Right atrium auricular region (tissue), 2 donors: ENCODE measurements around the gene MAGI2. TPM values are rescaled to one million over a fixed set of nuclear protein-coding genes. Genes with fewer than 3 reads are reported as not detected.

ENCODE experiments used
- DNase-seq: peaks from one replicate; pipeline ENCODE4 v3.0.0-alpha.2; 2019; ENCODE audit warnings: low spot score
- H3K27ac ChIP-seq, 2 donors: fragments of 200-600 bp; sonication (generic); 1 replicate in 1 of 2; 2 replicates in 1 of 2; pipeline ENCODE4 v1.5.1; 2016 to 2019
- H3K27me3 ChIP-seq, 2 donors: fragments of 200-600 bp; sonication (generic); one replicate each; pipeline versions ENCODE4 v1.5.1 to v1.6.0; 2017 to 2019
- H3K36me3 ChIP-seq: fragments of 200-600 bp; sonication (generic); one replicate; pipeline ENCODE4 v1.5.1; 2016
- H3K4me1 ChIP-seq, 2 donors: fragments of 200-600 bp; sonication (generic); one replicate each; pipeline versions ENCODE4 v1.5.1 to v1.6.0; 2017 to 2019
- H3K4me3 ChIP-seq, 2 donors: fragments of 200-600 bp; sonication (generic); 1 replicate in 1 of 2; 2 replicates in 1 of 2; pipeline ENCODE4 v1.5.1; 2017 to 2019; ENCODE audit warnings: mild to moderate bottlenecking in 1 of 2, moderate library complexity in 1 of 2
- H3K9me3 ChIP-seq, 2 donors: fragments of 200-600 bp; sonication (generic); one replicate each; pipeline ENCODE4 v1.5.1; 2019
- total RNA-seq, 2 donors: library from RNA; depleted of rRNA; stranded (reverse); fragments of >200 nt; gene quantifications; one replicate each; pipeline ENCODE4 v1.1.0, GENCODE V29; 2016
- TF ChIP-seq, protein P1 (sequence below), 2 donors: fragments of 200-600 bp; sonication (generic); IDR thresholded peaks; one replicate each; pipeline ENCODE4 v1.5.1; 2019; ENCODE audit warnings: antibody characterized with exemption in 2 of 2

The MAGI2 gene
- total RNA-seq, 2 donors from 2014 or later: 5.9 to 6.0 TPM

GRCh38 chr7:79455173-79455790, 1.8 kb upstream of the MAGI2 start:
- DNase-seq: no peak
- H3K4me1 ChIP-seq: peaks cover 0 to 36% of the 10 kb centered on the region in 2 donors
- no peaks in the 10 kb centered on the region for H3K27me3 ChIP-seq
- TF ChIP-seq, protein P1, sequence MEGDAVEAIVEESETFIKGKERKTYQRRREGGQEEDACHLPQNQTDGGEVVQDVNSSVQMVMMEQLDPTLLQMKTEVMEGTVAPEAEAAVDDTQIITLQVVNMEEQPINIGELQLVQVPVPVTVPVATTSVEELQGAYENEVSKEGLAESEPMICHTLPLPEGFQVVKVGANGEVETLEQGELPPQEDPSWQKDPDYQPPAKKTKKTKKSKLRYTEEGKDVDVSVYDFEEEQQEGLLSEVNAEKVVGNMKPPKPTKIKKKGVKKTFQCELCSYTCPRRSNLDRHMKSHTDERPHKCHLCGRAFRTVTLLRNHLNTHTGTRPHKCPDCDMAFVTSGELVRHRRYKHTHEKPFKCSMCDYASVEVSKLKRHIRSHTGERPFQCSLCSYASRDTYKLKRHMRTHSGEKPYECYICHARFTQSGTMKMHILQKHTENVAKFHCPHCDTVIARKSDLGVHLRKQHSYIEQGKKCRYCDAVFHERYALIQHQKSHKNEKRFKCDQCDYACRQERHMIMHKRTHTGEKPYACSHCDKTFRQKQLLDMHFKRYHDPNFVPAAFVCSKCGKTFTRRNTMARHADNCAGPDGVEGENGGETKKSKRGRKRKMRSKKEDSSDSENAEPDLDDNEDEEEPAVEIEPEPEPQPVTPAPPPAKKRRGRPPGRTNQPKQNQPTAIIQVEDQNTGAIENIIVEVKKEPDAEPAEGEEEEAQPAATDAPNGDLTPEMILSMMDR (IDR thresholded peaks at IDR 0.05): no peak
- peak overlapping the region; percentile 74 to 78 for H3K4me3 ChIP-seq
- H3K27ac ChIP-seq: peak overlapping the region; percentile 94 to 97
- H3K9me3 ChIP-seq: no peaks in the 10 kb centered on the region
- peaks cover 5% of the 10 kb centered on the region for H3K36me3 ChIP-seq

- peak overlapping the region; percentile 94 to 97 for H3K27ac ChIP-seq
- TF ChIP-seq, protein P1 (IDR thresholded peaks at IDR 0.05): peak in 1 of 2 donors; percentile 32
- no peaks in the 10 kb centered on the region for H3K9me3 ChIP-seq
- no peak for DNase-seq
- no peaks in the 10 kb centered on the region for H3K27me3 ChIP-seq
- H3K36me3 ChIP-seq: peaks cover under 1% of the 10 kb centered on the region
- peak overlapping the region; percentile 74 to 78 for H3K4me3 ChIP-seq
- H3K4me1 ChIP-seq: peaks cover 0 to 36% of the 10 kb centered on the region in 2 donors
Measured at GRCh38 chr7:79454361-79454960, 994 bp upstream of the MAGI2 start.

- H3K4me3 ChIP-seq: peak overlapping the region; percentile 74 to 78
- no peaks in the 10 kb centered on the region for H3K27me3 ChIP-seq
- H3K36me3 ChIP-seq: no peaks in the 10 kb centered on the region
- TF ChIP-seq, protein P1 (IDR thresholded peaks at IDR 0.05): no peak
- H3K4me1 ChIP-seq: peaks cover 0 to 36% of the 10 kb centered on the region in 2 donors
- H3K9me3 ChIP-seq: no peaks in the 10 kb centered on the region
- DNase-seq: no peak
- H3K27ac ChIP-seq: peak overlapping the region; percentile 94 to 97
Measured at GRCh38 chr7:79453266-79453557, 255 bp downstream of the MAGI2 start.

DNA sequence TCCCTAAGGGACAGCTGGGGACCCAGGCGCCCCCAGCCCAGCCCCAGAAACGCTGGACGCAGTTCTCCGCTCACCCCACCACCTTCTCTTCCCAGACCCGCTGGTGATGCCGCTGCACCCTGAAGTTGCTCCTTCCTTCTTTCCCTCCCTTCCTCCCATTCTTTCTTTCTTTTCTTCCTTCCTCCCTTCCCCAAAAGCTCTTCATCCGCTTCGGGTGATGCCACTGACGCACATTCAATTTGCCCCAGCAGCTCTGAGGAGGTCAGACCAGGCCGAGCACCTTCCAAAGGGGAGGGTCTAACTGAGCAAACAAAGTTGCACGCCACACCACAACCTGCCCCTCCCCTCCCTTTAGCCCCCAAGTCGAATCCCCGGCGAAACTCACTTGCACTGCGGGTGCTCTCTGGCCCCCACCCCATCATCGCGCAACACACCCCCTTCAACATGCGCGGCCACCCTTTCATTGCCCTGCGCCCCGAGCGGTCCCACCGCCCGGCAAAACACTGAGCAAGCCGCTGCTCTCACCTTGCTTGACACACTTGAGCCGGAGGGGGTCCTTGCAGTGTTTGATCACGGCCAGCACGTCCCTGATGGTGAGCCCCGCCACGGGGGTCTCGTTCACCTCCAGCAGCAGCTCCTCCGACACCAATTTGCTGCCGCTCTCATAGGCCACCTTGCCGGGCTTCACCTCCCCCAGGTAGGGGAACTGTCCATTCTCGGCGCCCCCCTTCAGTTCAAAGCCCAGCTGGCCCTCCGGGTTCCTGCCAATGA, 787 bp downstream of the MAGI2 start:
- DNase-seq: no peak
- Histone ChIP-seq H3K4me3 (peak overlapping the region; percentile 74 to 78), H3K27ac (peak overlapping the region; percentile 94 to 97), H3K27me3 (no peaks in the 10 kb centered on the region), H3K36me3 (no peaks in the 10 kb centered on the region), H3K9me3 (no peaks in the 10 kb centered on the region), H3K4me1 (peaks cover 0 to 36% of the 10 kb centered on the region in 2 donors)
- TF ChIP-seq, protein P1 (IDR thresholded peaks at IDR 0.05): no peak

- no peaks in the 10 kb centered on the region for H3K9me3 ChIP-seq
- H3K36me3 ChIP-seq: no peaks in the 10 kb centered on the region
- H3K4me3 ChIP-seq: peak overlapping the region; percentile 74 to 78
- H3K4me1 ChIP-seq: peaks cover 0 to 33% of the 10 kb centered on the region in 2 donors
- peak; percentile 91 for DNase-seq
- TF ChIP-seq, protein P1 (IDR thresholded peaks at IDR 0.05): no peak
- H3K27me3 ChIP-seq: no peaks in the 10 kb centered on the region
- peak overlapping the region; percentile 94 to 97 for H3K27ac ChIP-seq
Measured at GRCh38 chr7:79452032-79452494, 1.4 kb downstream of the MAGI2 start.
